ENCODE measurements around the gene PI4K2B.

DNA sequence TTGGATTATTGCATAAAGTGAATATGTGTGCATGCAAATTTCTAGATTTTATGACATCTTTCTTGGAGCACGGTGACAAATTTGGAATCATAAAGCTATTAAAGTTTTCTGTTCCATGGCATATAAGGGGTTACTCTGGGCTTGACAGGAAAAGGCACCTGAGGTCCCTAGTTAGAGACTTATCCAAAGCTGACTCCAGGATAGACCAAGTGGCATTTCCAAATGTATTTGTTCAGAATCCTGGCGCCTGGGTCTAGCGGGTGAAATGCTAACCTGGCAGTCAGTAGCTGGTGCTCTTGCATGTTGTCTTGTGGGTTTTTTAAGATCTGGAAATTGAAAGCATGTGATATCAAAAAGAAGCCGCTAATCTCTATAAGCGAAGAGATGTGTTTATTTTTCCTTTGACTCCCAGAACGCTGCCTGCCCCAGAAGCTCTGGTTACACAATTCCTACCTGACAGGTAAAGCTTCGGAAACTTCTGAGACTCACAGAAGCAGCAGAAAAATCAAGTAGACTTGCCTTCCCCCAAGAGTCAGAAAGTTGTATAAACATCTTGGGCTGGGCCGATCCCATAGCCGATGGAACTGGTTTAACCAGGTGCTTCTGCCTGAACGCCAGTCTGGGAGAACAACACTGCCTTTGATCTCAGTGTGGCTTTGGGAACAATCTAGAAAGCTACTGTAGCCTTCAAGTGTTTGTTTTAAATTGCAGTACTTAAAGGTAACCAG, 65.8 kb downstream of the PI4K2B start:
- TF ChIP-seq, protein P1, sequence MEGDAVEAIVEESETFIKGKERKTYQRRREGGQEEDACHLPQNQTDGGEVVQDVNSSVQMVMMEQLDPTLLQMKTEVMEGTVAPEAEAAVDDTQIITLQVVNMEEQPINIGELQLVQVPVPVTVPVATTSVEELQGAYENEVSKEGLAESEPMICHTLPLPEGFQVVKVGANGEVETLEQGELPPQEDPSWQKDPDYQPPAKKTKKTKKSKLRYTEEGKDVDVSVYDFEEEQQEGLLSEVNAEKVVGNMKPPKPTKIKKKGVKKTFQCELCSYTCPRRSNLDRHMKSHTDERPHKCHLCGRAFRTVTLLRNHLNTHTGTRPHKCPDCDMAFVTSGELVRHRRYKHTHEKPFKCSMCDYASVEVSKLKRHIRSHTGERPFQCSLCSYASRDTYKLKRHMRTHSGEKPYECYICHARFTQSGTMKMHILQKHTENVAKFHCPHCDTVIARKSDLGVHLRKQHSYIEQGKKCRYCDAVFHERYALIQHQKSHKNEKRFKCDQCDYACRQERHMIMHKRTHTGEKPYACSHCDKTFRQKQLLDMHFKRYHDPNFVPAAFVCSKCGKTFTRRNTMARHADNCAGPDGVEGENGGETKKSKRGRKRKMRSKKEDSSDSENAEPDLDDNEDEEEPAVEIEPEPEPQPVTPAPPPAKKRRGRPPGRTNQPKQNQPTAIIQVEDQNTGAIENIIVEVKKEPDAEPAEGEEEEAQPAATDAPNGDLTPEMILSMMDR (conservative IDR thresholded peaks at IDR 0.05; ENCODE audit: low read length): no peak
- no peak for TF ChIP-seq EZH2phosphoT487 (IDR thresholded peaks at IDR 0.05; ENCODE audit: borderline replicate concordance)

Measured in Loucy (cell line).